GM12801 (cell line): ENCODE results near the gene OR51A7.
"Not testable (repeated sequence)": the region's sequence is repeated elsewhere in the genome, so short reads cannot be mapped to it uniquely, and the experiment has no call there.

Source experiments
- CTCF ChIP-seq: IDR thresholded peaks from one replicate; pipeline ENCODE4 v1.5.1; 2011; ENCODE audit warnings: control low read depth; ENCODE audit not compliant: insufficient read length; ENCODE audit errors: extremely low read depth

Gene OR51A7

GRCh38 chr11:4921796-4922195, 18.2 kb downstream of the OR51A7 start:
- TF ChIP-seq CTCF: no peak

GRCh38 chr11:4922304-4922703, 18.7 kb downstream of the OR51A7 start:
- TF ChIP-seq CTCF: no peak

GRCh38 chr11:4924239-4924638, 20.7 kb downstream of the OR51A7 start, which contains the start of gene OR51G1:
Gene OR51G1 (minus strand): TSS chr11:4924339. CDS start chr11:4924339, 0 bp downstream.
- no peak for TF ChIP-seq CTCF

- TF ChIP-seq CTCF: no peak
Measured at GRCh38 chr11:4926608-4927007, 23.0 kb downstream of the OR51A7 start.

GRCh38 chr11:4932751-4933150, 29.2 kb downstream of the OR51A7 start:
- TF ChIP-seq CTCF: no peak

- no peak for TF ChIP-seq CTCF
Measured at GRCh38 chr11:4936745-4937144, 33.2 kb downstream of the OR51A7 start.

- TF ChIP-seq CTCF: no peak
Measured at GRCh38 chr11:4947505-4947904, 43.9 kb downstream of the OR51A7 start, which contains the start of gene OR51A4. Gene OR51A4 (minus strand): TSS chr11:4947605. CDS start chr11:4947100, 505 bp downstream.

- TF ChIP-seq CTCF: not testable (repeated sequence)
Measured at GRCh38 chr11:4955613-4956012, 52.0 kb downstream of the OR51A7 start, which contains the start of gene OR51A2. Gene OR51A2 (minus strand): TSS chr11:4955713. CDS start chr11:4955713, 0 bp downstream.
